Loucy (cell line): ENCODE measurements around the gene PAQR9.

Source experiments
- EZH2phosphoT487 ChIP-seq: fragments of 200-600 bp; IDR thresholded peaks from 2 replicates; pipeline ENCODE4 v1.6.1; 2018; ENCODE audit warnings: antibody characterized with exemption, mild to moderate bottlenecking, moderate library complexity, borderline replicate concordance
- TF ChIP-seq, protein P1 (sequence below): fragments of 200-600 bp; sonication (generic); conservative IDR thresholded peaks from 2 replicates; pipeline ENCODE4 v1.5.1; 2014; ENCODE audit warnings: mild to moderate bottlenecking, antibody characterized with exemption, low read length

DNA sequence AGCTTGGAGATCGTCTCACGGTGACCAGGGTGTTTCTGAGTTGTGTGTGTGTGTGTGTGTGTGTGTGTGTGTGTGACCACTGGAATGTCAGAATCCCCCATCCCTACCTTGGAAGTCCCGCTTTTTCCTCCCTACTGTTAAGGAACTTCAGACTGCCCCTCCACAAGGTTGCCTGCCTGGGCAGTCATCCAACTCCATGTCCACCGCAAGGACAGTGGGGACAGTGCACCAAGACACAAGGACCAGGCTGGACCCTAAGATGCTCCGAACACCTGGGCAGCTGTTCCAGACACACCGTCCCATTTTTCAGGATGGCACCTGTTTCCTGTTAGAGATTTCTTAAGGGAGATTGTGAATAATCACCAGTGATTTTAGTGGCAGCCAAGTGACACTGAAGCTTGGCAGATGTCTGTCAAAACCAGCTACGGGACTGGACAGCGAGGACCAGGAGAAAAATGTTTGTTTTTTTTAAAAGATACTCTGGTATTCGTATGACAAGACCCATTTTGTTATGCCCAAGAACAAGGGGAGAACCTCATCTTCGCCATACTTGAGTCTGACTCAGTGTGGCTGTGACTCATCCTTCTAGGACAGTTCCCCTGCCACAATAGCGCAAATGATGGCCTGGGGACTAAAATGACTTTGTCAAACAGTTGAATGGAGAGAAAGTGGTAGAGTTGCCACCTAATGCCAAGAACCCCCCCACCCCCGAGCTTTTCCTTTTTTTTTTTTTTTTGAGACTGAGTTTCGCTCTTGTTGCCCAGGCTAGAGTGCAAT, 15.5 kb downstream of the PAQR9 start:
- TF ChIP-seq, protein P1, sequence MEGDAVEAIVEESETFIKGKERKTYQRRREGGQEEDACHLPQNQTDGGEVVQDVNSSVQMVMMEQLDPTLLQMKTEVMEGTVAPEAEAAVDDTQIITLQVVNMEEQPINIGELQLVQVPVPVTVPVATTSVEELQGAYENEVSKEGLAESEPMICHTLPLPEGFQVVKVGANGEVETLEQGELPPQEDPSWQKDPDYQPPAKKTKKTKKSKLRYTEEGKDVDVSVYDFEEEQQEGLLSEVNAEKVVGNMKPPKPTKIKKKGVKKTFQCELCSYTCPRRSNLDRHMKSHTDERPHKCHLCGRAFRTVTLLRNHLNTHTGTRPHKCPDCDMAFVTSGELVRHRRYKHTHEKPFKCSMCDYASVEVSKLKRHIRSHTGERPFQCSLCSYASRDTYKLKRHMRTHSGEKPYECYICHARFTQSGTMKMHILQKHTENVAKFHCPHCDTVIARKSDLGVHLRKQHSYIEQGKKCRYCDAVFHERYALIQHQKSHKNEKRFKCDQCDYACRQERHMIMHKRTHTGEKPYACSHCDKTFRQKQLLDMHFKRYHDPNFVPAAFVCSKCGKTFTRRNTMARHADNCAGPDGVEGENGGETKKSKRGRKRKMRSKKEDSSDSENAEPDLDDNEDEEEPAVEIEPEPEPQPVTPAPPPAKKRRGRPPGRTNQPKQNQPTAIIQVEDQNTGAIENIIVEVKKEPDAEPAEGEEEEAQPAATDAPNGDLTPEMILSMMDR, result no peak
- TF ChIP-seq EZH2phosphoT487, result no peak
